Fibroblast of skin of right quadriceps (primary cell): ENCODE data around the gene MID1.

ENCODE experiments used
- DNase-seq: peaks from one replicate; pipeline ENCODE4 v3.0.0-alpha.2; 2013

Gene MID1

GRCh38 chrX:10483191-10483831, 137.1 kb downstream of the MID1 start:
- no peak for DNase-seq

GRCh38 chrX:10482708-10483107, 137.7 kb downstream of the MID1 start:
- DNase-seq = no peak

DNA sequence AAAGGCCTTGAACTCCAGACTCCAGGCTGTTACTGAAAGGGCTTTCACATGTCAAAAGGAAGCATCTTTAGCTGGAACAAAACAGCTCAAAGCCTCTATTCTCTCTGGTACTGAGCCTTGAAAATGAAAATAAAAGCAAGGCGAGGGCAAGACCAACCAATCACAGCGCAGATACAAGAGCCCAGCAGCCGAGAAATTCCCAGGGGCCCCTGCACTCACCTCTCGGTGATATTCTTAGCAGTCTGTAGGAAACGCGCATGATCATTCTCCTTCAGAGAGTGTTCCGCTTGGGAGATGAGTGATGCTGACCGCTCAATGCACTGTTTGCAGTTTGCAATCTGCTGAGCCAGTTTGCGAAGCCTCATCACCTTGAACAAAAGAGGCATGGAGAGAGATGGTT, 138.1 kb downstream of the MID1 start:
- DNase-seq = no peak

GRCh38 chrX:10480861-10481260, 139.5 kb downstream of the MID1 start:
- no peak for DNase-seq

DNA sequence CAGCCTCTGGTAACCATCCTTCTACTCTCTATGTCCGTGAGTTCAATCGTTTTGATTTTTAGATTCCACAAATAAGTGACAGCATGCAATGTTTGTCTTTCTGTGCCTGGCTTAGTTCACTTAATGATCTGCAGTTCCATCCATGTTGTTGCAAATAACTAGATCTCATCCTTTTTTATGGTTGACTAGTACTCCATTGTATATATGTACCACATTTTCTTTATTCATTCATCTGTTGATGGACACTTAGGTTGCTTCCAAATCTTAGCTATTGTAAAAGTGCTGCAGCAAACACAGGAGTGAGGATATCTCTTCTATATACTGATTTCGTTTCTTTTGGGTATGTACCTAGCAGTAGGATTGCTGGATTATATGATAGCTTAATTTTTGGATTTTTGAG, 140.9 kb downstream of the MID1 start:
- no peak for DNase-seq

DNA sequence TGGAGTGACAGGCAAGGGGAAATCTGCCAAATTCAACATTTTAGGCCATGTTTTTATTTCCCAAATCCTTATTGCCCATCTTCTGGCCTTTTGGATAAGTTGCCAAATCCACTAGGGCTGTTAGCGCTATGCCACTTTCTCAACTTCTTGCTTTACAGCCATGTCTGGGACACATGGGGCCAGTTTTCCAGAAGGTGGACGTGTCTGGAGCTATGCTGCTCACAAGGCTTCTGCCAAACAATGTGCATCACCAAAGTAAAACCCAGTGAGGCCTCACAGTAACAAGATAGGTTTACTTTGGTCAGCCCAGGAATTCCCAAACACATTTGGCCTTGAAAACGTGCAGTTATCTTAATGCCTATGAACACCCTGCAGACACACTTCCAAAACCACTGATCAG, 142.9 kb downstream of the MID1 start:
- DNase-seq = no peak

- no peak for DNase-seq
Measured at GRCh38 chrX:10474913-10475568, 145.3 kb downstream of the MID1 start.

GRCh38 chrX:10474510-10474909, 145.9 kb downstream of the MID1 start:
- no peak for DNase-seq

DNA sequence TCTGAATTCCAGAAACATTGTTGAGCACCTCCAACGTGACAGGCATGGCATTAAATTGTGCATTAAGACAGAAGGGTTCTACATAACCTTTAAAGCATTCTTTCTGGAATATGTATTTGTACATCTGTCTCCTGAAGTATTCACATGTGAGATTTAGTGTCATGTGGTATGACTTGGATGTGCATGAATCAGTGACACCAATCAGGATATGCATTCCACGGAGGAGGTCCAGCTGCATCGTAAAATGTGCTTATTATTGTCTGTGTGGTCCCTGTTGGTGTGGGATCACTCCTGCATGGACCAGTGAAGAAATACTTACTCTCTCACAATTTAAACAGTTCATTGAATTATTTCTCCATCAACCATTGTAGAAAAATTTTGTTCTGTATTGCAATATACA, 149.0 kb downstream of the MID1 start:
- peak; percentile 75 for DNase-seq

- DNase-seq = no peak
Measured at GRCh38 chrX:10470009-10470408, 150.4 kb downstream of the MID1 start.

DNA sequence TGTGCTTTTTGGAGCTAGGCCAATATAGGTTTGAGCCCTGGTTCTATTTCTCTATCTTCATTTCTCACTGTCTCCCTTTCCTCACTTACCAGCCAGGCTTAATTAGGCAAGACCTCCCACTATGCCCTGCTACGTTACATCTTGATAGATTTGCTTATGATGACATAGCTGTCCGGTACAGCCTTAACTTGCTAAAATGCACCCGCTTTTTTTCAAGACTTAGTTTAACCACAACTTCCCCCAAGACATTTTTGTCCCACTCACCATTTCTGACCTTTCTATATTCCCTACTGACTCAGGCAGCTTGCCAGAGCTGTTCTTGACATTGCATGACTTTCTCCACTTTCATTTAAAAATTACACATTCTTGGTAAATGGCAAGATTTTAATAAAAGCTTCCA, 152.6 kb downstream of the MID1 start:
- DNase-seq = peak; percentile 82

GRCh38 chrX:10465254-10465653, 155.1 kb downstream of the MID1 start:
- DNase-seq = no peak

DNA sequence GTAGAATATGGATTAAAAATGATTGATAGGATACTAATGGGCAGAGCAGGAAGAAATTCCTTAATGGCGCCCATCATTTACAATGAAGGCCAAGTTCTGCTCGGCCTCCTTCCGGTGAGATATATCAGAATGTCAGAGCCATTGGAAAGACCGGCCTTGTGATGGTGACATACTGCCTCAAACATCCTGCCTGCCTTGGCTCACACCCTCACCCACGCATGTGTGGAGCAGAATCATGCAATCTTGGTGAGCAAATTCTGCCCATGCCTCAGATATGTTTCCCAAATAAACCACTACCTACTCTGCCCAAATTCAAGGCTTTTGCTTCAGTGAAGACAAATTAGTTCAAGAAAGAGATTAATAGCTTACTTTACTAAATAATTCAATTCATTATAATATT, 163.3 kb downstream of the MID1 start:
- DNase-seq = peak; percentile 11

GRCh38 chrX:10453945-10454344, 166.4 kb downstream of the MID1 start:
- no peak for DNase-seq

- DNase-seq = no peak
Measured at GRCh38 chrX:10450959-10451355, 169.4 kb downstream of the MID1 start.

GRCh38 chrX:10450229-10450958, 170.0 kb downstream of the MID1 start:
- peak; percentile 89 for DNase-seq

GRCh38 chrX:10447564-10448214, 172.7 kb downstream of the MID1 start:
- DNase-seq = peak; percentile 60

DNA sequence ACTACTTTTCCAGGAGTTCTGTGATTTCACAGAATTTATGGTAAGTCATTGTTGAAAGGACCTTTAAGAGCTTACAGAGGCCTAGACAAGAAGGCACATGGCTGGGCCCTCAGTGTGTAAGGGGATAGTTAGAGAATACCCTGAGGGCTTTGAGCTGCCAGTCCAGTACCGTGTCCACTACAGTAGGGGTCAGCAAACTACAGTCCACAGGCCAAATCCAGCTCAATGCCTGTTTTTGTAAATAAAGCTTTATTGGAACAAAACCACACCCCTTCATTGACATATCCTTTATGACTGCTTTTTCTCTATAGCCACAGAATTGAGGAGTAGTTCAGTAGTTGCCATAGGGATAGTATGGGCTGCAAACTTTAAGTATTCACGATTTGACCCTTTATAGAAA, 176.2 kb downstream of the MID1 start:
- DNase-seq = no peak

DNA sequence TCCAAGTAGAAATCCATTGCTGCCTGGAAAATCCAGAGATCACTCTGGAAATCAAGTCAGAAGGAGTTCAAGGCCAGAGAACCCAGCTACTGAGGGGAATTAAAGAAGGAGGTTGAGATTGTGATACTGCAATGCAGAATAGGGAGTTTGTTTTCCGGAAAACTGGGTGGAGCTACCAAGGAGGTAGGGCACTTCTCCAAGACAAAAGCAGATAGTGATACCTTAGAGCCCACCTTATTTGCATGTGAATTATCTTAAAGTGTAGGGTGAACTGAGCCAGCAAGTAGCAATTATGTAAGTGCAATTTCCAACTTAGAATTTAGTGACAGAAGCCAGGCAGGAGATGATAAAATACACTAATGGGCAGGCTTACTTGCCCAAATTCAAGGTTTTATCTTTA, 178.9 kb downstream of the MID1 start:
- no peak for DNase-seq

DNA sequence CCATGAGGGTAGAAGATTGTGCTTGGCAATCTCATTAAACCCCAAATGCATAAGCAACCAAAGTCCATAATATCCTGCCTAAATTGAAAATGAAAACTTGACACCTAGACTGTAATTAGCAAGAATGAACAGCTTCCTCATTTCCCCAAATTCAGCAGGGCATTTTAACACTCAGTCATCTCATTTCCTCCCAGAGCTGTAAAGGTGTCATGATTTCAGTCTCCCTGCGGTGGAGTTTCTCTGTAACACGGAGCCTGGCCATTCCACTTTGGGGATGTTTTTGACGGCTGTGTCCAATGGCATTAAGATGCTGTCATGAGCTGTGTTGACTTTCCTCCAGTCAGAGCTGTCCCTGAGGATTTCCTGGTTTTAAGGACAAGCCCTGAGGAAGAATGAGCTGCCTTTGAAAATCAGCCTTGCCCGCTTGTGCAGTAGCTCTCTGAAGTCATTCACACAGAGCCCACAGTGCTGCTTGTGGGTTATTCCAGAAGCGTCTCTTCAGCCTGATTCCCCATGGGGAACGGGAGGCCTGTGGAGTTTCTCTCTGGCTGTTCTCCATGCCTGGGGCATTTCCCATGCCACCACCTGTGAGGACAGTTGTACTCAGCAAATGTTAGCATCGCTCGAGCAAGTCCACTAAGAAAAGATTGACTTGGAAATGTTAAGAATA, 187.0 kb downstream of the MID1 start:
- DNase-seq = no peak

- DNase-seq = no peak
Measured at GRCh38 chrX:10429908-10430307, 190.5 kb downstream of the MID1 start.

- DNase-seq = no peak
Measured at GRCh38 chrX:10427249-10427648, 193.1 kb downstream of the MID1 start.

- DNase-seq = no peak
Measured at GRCh38 chrX:10423716-10424115, 196.7 kb downstream of the MID1 start.
